ENCODE results near the gene POLDIP3.
"Not testable (repeated sequence)": the region's sequence is repeated elsewhere in the genome, so short reads cannot be mapped to it uniquely, and the experiment has no call there.

POLDIP3 gene

DNA sequence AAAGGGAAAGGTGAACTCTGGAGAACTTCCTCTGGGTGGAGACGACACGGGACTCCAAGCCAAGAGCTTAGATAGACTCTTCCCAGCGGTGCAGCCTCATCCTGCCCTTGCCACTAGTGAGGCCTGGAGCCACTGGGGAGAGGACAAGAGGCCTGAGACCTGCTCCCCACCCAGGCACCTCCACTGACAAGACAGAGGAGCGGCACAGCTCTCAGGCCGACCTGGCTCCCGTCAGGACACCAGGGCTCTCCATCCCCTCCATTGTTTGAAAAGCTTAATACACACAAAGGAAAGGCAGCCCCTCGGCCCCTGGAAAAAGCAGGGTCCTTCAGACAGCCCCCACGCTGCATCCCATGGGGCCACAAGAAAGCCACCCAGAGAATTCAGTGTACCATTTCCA, 29.6 kb downstream of the POLDIP3 start:
- no peak for DNase-seq

DNA sequence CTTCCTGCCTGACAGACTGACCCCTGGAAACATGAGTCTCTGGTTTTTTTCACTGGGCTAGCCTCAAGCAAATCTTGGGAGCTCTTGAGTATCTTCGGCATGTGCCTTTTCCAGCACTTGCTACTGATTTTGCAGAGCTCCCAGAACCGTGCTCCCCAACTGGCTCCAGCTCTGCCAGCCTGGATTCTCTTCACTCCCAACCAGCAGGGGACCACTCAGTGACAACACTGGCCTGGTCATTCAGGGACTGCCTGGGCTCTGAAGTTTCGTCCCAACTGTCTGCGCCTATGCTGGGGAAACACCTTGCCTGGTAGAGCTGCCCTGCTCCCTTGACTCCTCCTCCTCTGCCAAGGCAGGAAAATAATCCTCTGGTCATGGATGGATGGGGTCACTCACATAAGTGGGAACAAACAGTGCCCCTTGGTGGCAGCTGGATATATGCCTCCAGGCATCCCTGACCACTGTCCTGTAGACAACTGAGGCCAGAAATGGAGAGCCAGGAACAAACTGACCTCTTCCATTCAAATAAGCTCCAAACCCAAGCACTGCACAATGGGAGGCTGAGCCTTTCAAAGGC, 30.2 kb downstream of the POLDIP3 start:
- DNase-seq: no peak

DNA sequence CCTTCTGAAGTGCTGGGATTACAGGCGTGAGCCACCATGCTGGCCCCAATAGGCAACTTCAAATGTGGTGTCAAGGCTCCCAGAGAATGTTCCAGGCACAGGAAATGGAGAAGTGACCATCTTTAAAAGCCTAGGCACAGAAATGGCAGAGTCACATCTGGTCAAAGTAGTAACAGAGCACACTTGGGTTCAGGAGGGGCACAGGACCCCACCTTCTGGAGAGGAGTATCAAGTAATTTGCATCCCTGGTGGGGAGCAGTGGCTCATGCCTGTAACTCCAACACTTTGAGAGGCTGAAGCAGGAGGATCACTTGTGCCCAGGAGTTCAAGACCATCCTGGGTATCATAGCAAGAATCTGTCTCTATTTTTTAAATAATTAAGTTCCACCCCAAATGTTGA, 31.7 kb downstream of the POLDIP3 start:
- no peak for DNase-seq

DNA sequence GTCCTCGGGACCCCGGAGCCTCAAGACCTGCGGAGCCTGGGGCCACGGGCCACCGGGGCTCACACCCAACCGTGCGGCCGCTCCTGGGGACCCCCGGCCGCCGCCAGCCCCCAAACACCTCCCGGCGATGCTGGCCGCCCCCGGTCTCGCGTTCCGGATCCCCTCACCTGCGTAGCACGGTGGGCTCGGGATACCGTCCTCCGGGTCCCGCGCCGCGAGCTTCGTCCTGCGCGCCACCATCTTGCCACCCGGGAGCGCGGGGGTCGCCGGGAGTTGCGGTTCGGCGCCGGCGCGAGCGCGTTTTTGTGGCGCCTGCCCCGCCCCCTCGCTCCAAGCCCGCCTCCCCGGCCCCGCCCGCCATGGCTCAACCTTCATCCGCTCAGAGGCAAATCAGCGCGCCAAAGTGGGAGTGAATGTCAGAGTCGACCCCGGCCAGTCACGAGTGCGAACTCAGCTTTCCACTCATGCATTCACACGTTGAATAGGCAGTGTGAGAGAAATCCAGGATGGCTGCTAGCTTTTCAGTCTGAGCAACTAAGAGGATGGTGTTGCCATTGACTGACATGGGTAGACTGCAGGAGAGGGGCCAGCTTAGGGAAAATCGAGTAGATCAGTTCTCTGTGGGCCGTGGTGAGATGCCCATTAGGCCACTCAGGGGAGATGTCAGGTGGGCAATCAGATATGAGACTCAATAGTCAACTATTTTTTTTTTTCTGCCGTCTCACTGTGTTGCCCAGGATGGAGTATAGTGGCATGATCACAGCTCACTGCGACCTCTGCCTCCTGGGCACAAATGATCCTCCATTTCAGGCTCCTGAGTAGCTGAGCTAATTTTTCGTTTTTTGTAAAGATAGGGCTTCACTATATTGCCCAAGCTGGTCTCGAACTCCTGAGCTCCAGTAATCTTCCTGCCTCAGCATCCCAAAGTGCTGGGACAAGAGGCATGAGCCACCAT, 32.6 kb downstream of the POLDIP3 start:
- DNase-seq: peak; percentile 89

DNA sequence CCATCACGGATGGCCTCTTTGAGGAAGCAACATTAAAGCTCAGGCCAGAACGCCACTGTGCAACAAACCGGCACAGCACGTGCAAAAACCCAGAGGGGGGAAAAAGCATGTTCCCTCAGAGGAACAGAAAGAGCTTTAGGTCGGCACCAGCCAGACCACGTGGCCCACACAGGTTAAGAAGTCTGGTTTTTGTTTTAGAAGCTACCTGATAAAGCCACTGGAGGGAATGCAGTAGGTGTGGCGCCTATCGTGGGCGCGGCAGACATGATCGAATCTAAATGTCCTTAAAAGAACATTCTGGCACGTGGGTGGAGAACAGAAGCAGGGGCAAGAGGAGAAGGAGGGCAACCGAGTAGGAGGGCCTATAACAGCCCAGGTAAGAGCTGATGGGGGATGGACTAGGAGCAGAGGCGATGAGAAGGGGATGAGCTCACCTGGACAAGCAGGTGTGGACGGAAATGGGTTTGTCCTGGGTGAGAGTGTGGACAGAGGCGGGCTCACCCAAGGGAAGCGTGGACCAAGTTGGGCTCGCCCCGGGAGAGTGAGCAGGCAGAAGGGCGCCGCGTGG, 33.4 kb downstream of the POLDIP3 start:
- not testable (repeated sequence) for DNase-seq

DNA sequence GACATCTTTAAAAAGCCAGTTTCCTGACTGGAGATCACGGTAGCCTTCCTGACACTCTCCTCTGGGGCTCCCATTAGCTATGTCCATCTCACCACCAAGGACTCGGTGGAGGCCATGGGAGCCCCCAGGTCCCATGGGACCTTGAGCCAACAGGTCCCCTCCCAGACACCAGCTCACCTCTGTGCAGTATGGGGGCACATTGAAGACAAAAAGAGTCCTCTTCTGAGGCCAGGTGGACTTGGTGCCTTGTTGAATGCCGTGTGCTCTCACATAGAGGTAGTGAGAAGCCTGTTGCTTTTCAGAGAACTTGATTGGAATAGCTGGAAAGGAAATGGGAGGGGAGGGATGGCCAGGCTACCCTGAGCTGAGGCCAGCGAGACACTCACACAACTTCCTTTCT, 34.6 kb downstream of the POLDIP3 start:
- DNase-seq: not testable (repeated sequence)

DNA sequence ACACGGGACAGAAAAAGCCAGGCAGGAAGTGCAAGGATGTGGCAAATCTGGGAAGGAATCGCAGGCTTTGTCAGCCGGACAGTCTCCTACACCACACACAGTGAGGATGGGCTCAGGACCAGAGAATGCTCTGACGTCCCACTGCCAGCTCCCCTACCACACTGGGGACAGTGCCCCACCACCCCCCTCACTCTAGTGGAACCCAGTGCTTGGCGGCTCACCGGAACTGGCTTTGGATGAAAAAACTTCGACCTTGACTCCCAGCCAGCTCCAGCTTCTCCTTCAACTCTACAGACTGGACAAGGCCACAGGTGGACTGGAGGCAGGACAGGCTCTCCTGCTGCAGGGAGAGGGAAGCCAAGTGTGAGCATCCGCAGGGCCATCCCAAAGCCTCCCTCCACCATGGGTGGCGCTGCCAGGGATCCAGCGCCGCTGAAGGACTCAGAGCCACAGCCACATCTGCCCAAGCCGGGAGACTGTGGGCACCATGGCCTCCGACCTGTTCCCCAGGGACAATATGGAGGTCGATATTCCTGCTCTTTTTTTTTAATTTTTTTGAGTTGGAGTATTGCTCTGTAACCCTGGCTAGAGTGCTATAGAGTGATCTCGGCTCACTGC, 37.0 kb downstream of the POLDIP3 start:
- DNase-seq: no peak

DNA sequence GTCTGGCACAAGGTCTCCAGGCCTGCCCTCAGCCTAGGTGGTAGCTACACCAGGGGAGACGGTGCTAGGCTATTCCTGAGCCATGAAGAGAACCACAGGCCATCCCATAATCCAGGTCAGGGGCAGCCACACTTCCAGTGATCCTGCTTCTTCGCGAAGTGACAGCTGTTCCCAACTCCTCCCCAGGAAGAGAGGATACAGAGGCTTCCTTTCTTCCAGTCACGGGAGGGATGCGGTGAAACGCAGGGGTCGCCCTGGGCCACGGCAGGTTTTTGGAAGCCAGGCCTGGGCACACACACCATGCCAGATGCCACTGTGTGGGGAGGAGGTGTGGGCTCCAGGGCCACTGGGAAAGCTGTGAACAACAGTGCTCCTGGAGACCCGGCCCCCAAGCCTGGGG, 37.5 kb downstream of the POLDIP3 start:
- DNase-seq: not testable (repeated sequence)

DNA sequence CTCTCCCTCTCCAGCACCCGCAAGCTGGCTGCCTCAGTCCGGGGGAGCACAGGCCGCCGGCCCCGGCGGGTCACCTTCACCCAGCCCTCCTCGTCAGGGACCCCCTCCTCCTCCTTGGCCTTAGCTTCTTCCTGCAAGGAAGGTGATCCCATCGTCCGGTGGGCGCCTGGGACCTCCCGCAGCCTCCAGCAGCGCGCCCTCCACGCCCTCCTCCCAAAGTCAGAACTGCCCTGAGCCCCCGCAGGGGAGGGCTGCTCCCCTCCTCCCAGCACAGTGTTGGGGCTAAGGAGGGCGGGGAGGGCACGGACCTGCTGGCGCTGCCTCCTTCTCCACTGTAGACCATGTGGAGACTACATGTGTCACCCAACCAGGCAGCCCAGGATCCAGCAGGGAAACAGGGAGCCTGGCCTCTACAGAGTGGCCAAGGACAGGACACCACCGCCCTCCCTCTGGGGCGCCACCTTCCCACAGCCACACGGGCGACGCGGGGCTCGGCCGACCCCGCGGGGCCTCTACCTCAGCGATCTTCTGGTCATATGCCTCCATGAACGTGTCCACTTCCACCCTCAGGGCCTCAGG, 38.6 kb downstream of the POLDIP3 start:
- not testable (repeated sequence) for DNase-seq

DNA sequence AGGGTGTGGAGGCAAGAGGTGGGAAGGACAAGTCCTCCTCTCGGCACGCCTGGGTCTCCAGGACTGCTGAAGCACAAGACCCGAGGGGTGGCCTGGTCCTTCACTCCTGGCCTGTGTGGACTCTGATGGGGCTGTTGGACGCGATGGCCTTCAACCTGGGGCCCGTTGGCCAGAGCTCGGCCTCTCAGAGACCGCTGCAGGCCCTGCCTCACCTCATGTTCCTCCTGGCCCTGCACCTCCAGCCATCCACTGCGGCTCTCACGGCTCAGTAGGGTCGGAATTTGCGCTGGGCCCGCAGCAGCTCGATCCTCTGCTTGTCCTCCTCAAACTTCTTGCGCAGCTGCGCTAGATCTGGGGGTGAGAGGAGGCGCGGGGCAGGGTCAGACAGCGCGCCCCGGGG, 40.2 kb downstream of the POLDIP3 start:
- not testable (repeated sequence) for DNase-seq

DNA sequence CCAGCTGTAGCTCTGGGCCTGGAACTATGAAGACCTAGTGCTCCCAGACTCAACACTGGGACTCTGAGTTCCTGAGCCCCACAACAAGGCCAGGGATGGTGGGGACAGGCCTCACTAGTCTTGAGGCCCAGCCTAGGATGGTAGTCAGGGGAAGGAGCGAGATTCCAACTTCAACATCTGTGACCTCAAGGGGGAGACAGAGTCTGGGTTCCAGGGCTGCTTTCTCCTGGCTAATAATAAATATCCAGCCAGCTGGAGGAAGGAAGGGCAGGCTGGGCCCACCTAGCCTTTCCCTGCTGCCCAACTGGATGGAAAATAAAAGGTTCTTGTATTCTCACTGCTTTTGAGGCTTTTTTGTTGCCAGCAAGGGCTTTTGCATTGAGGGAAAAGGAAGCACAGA, 40.6 kb downstream of the POLDIP3 start:
- DNase-seq: not testable (repeated sequence)

DNA sequence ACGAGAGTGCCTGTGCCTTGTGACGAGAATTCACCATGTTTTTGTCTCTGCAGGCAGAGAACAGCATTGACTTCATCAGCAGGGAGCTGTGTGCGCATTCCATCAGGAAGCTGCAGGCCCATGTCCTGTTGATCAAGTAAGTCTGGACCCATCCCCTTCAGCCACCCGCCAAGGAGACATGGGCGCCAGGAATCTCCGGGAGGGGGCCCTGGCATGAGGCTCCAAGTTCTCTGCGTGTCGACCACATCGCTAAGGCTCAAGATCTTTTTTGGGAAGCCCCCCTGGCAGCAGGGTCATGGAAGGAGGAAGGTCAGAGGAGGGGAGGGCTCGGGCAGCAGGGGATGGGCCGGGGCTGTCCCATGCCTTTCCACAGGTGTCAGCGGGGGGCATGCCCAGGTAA, 43.6 kb downstream of the POLDIP3 start:
- DNase-seq: not testable (repeated sequence)

DNA sequence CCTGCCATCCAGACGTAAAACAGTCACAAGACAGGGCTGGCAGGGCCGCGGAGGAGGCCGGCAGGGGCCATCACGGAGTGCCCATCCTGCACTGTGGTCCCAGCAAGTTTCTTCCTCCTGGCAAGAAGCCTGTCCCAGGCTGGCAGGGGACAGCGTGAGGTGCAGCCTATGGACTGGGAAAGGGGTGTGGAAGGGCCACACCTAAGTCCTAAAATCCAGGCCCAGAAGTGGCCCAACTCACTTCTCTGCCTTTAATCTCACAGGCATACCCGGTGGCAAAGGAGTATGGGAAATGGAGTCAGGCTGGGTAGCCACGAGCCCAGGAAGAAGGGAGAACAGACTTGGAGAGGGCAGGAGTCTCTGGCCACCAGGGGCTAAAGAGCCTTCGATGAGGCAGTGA, 44.1 kb downstream of the POLDIP3 start:
- not testable (repeated sequence) for DNase-seq

DNA sequence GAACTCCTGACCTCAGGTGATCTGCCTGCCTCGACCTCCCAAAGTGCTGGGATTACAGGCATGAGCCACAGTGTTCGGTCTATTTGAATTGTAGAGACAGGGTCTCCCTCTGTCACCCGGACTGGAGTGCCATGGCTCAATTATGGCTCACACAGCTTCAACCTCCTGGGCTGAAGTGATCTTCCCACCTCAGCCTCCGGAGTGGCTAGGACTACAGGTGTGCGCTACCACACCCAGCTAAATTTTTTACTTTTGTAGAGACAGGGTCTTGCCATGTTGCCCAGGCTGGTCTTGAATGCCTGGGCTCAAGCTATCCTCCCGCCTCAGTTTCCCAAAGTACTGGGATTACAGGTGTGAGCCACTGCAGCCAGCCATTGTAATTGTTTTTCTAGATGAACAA, 46.7 kb downstream of the POLDIP3 start:
- DNase-seq: not testable (repeated sequence)

DNA sequence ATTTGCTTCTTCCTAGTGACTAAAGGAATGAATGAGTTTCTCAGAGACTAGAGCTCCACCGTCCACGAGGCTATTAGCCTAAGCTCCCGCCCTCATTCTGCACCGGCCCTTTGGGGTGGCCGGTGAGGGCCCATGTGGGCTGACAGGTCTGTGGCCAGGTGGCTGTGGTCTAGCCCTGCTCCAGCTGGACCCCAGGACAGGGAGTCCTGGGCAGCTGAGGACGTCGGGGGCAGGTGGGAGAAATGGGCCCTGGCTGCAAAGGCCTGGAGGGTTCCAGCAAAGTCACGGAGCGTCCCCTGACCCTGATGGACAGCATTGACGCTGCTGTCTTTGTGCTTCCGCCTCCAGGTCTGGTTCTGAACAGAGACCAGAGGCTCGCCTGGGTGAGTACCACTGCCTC, 48.7 kb downstream of the POLDIP3 start:
- no peak for DNase-seq

DNA sequence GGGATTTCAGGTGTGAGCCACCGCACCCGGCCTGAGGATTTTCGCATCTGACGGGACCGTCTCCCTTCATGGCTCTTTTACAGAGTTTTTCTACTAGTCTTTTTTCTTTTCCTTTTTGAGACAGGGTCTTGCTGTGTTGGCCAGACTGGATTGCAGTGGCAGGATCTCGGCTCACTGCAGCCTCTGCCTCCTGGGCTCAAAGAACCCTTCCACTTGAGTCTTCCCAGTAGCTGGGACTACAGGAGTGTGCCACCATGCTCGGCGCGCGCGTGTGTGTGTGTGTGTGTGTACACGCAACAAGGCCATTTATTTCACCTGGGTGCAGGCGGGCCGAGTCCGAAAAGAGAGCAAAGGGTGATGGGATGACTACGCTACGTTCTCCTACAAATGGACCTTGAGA, 50.0 kb downstream of the POLDIP3 start:
- no peak for DNase-seq

DNA sequence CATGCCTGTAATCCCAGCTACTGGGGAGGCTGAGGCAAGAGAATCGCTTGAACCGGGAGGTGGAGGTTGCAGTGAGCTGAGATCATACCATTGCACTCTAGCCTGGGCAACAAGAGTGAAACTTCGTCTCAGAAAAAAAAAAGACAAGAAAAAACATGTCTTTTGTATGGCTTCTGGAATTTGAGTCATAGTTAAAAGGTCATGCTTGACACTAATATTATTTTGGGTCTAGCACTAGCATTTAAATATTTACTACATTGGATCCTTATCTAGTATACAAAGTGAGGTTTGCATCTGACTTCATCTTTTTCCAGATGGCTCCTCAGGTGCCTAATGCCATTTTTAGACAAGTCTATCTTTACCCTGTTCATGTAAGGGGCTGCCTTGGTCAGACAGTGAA, 50.7 kb downstream of the POLDIP3 start:
- DNase-seq: not testable (repeated sequence)

DNA sequence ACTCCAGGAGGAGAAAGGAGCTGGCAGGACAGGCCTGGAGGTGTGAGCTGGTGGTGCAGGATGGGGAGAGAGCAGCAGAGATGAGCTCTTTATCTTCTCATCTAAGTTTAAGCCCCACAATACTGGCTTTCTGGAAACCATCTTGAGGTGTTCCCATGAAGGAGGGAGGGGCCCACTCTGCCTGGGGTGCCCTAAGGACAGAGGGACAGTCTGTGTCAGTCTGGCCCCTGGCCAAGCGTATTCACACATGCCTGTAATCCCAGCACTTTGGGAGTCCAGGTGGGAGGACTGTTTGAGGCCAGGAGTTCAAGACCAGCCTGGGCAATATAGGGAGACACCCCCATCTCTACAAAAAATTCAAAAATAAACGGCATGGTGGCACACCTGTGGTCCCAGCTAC, 52.0 kb downstream of the POLDIP3 start:
- DNase-seq: no peak

DNA sequence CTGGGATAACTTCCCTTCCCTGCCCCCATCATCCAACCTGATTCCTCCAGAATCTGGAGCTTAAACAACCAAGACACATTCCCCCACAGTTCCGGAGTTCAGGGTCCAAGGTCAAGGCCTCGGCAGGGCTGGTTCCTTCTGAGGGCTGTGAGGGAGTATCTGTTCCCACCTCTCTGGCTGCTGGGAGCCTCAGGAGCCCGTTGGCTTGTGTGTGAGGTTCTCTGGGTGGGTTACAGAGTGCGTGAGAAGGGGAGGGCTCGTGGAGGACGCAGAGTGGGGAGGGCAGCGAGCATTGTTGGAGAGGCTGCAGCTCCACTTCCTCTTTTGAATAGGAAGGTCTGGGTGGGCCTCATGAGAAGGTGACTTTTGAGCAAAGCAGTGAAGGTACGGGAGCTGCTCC, 52.4 kb downstream of the POLDIP3 start:
- no peak for DNase-seq

DNA sequence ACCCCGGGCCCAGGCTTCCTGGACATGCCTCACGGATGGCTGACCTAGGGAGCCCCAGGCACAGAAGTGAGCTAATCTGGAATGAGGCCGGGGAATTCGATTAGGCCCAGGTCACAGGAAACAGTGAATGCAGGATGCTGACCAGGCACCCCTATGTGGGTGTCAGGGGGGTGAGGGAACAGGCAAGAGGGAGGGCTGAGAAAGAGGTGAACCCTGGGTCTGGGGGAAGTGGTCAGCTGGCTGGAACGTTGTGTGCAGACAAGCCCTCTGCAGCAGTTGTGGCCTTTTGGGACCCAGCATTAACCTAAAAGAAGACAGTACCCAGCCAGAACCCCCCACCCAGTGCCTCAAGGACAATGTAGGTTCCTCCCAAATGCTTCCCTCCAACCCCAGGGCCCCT, 52.8 kb downstream of the POLDIP3 start:
- DNase-seq: no peak

DNA sequence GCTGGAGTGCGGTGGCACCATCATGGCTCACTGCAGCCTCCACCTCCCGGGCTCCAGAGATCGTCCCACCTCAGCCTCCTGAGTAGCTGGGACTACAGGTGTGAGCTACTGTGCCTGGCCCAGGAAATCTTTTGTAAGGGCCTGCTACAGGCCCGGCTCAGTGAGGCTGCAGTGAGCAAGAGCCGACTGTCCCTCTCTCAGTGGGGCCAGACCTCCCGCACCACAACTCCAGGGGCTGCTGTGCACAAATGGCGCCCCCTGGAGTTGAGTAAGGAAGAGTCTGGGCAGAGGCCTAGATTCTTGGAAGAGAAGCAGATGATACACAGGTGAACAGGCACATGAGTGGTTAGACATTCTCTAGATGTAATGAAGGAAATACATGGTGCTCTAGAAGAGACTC, 53.9 kb downstream of the POLDIP3 start:
- DNase-seq: no peak

DNA sequence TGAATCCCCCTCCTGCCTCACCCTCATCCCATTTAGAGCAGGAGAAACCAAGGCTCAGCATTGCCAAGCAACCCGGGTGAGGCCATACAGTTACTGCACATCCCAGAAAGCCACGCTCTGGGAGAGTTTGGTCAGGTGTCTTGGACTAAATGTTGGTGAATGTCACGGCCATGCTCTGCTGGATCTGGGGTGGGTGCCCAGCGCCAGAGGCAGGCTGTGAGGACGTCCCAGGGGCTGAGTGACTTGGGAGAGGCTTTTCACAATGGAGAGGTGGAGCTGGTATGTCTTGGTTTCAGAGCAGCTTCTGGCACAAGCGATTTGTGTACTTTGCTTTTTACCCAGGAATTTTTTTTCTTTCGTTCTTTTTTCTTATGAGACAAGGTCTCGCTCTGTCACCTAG, 54.3 kb downstream of the POLDIP3 start:
- DNase-seq: no peak
